HepG2 (cell line): ENCODE measurements around the gene CFAP43. TPM values are rescaled to one million over a fixed set of nuclear protein-coding genes. Genes with fewer than 3 reads are reported as not detected.

Experiments
- ATF2 ChIP-seq: sonication (generic); formaldehyde crosslinking; IDR thresholded peaks from 2 replicates; pipeline ENCODE4 v1.4.0; 2020; ENCODE audit warnings: missing genetic modification reagents
- GATAD2A ChIP-seq: IDR thresholded peaks from 2 replicates; pipeline ENCODE4 v1.6.1; 2016
- HDAC1 ChIP-seq: sonication (generic); formaldehyde crosslinking; IDR thresholded peaks from 2 replicates; pipeline ENCODE4 v1.5.1; 2020; ENCODE audit warnings: mild to moderate bottlenecking, missing genetic modification reagents
- HNF1A ChIP-seq, 2 experiments: sonication (generic) in 1 of 2; formaldehyde crosslinking in 1 of 2; IDR thresholded peaks; 2 replicates each; pipeline versions ENCODE4 v1.4.0 to v1.6.1; 2016 to 2020; ENCODE audit warnings: borderline replicate concordance in 1 of 2, low read depth in 1 of 2, mild to moderate bottlenecking in 1 of 2, missing genetic modification reagents in 1 of 2
- ISL2 ChIP-seq: sonication (generic); formaldehyde crosslinking; IDR thresholded peaks from 2 replicates; pipeline ENCODE4 v1.5.0; 2020; ENCODE audit warnings: missing genetic modification reagents
- PHF21A ChIP-seq: sonication (generic); formaldehyde crosslinking; IDR thresholded peaks from 2 replicates; pipeline ENCODE4 v1.5.0; 2020; ENCODE audit warnings: mild to moderate bottlenecking, missing genetic modification reagents
- SAP130 ChIP-seq: IDR thresholded peaks from 2 replicates; pipeline ENCODE4 v1.6.1; 2016; ENCODE audit warnings: low read depth
- TFAP4 ChIP-seq: sonication (generic); IDR thresholded peaks from 2 replicates; pipeline ENCODE4 v1.6.1; 2016; ENCODE audit warnings: low read depth, borderline replicate concordance
- YEATS4 ChIP-seq: sonication (generic); formaldehyde crosslinking; IDR thresholded peaks from 2 replicates; pipeline ENCODE4 v1.4.0; 2020; ENCODE audit warnings: missing genetic modification reagents, borderline replicate concordance
- ZNF20 ChIP-seq: sonication (generic); formaldehyde crosslinking; IDR thresholded peaks from 2 replicates; pipeline ENCODE4 v1.4.0; 2020; ENCODE audit warnings: mild to moderate bottlenecking, moderate library complexity, missing genetic modification reagents
- ZSCAN30 ChIP-seq: sonication (generic); formaldehyde crosslinking; IDR thresholded peaks from 2 replicates; pipeline ENCODE4 v1.5.0; 2020; ENCODE audit warnings: mild to moderate bottlenecking, missing genetic modification reagents
- polyA plus RNA-seq, 8 experiments: library from polyadenylated mRNA; depleted of rRNA in 3 of 8; stranded (reverse) in 7 of 8; unstranded in 1 of 8; fragments of >200 nt; fragmentation: Illumina TruSeq in 4 of 8; extraction: Trizol in 4 of 8; gene quantifications; 2 replicates each; pipeline versions ENCODE4 v1.2.1 to v1.2.3, GENCODE V29; 2011 to 2016; ENCODE audit warnings: low read depth in 4 of 8, missing spikeins in 1 of 8, mixed read lengths in 1 of 8; ENCODE audit not compliant: insufficient read depth in 1 of 8
- total RNA-seq, 5 experiments: library from RNA; depleted of rRNA; stranded (reverse); fragments of >200 nt; fragmentation: Illumina TruSeq; extraction: Trizol; gene quantifications; 2 replicates each; pipeline ENCODE4 v1.2.3, GENCODE V29; 2016; ENCODE audit warnings: low read depth in 1 of 5
- TF ChIP-seq, protein P1 (sequence below): sonication (generic); formaldehyde crosslinking; IDR thresholded peaks from 2 replicates; pipeline ENCODE4 v1.4.0; 2020; ENCODE audit warnings: mild to moderate bottlenecking, missing genetic modification reagents, borderline replicate concordance

CFAP43 gene
- total and polyA plus RNA-seq, 2 of the 13 experiments (the other 11 are each of a cell fraction or from before 2014, with no cell fraction given), result 0.24 to 0.38 TPM

- peak; percentile 42; the same call in 1 of the 2 replicates for TF ChIP-seq HNF1A (IDR thresholded peaks at IDR 0.05; ENCODE audit: low read depth)
- no peak for TF ChIP-seq HNF1A (CRISPR knock-in tag; IDR thresholded peaks at IDR 0.05; ENCODE audit: borderline replicate concordance)
- peak; percentile 19; the same call in 1 of the 2 replicates for TF ChIP-seq TFAP4
- peak; percentile 62 for TF ChIP-seq GATAD2A
- TF ChIP-seq ZSCAN30 (CRISPR knock-in tag), result no peak
- peak; percentile 94 for TF ChIP-seq ZNF20 (CRISPR knock-in tag)
- peak; percentile 35; the same call in 1 of the 2 replicates for TF ChIP-seq ISL2 (CRISPR knock-in tag)
- TF ChIP-seq HDAC1 (CRISPR knock-in tag), result 0 out of 2 replicates have a peak, but pooled peaks have one; percentile 23
- TF ChIP-seq SAP130 (CRISPR knock-in tag), result peak; percentile 71
- TF ChIP-seq PHF21A (CRISPR knock-in tag), result peak; percentile 20; the same call in 1 of the 2 replicates
- TF ChIP-seq, protein P1, sequence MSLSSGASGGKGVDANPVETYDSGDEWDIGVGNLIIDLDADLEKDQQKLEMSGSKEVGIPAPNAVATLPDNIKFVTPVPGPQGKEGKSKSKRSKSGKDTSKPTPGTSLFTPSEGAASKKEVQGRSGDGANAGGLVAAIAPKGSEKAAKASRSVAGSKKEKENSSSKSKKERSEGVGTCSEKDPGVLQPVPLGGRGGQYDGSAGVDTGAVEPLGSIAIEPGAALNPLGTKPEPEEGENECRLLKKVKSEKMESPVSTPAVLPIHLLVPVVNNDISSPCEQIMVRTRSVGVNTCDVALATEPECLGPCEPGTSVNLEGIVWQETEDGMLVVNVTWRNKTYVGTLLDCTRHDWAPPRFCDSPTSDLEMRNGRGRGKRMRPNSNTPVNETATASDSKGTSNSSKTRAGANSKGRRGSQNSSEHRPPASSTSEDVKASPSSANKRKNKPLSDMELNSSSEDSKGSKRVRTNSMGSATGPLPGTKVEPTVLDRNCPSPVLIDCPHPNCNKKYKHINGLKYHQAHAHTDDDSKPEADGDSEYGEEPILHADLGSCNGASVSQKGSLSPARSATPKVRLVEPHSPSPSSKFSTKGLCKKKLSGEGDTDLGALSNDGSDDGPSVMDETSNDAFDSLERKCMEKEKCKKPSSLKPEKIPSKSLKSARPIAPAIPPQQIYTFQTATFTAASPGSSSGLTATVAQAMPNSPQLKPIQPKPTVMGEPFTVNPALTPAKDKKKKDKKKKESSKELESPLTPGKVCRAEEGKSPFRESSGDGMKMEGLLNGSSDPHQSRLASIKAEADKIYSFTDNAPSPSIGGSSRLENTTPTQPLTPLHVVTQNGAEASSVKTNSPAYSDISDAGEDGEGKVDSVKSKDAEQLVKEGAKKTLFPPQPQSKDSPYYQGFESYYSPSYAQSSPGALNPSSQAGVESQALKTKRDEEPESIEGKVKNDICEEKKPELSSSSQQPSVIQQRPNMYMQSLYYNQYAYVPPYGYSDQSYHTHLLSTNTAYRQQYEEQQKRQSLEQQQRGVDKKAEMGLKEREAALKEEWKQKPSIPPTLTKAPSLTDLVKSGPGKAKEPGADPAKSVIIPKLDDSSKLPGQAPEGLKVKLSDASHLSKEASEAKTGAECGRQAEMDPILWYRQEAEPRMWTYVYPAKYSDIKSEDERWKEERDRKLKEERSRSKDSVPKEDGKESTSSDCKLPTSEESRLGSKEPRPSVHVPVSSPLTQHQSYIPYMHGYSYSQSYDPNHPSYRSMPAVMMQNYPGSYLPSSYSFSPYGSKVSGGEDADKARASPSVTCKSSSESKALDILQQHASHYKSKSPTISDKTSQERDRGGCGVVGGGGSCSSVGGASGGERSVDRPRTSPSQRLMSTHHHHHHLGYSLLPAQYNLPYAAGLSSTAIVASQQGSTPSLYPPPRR (CRISPR knock-in tag), result 0 out of 2 replicates have a peak, but pooled peaks have one; percentile 43
- TF ChIP-seq ATF2, result no peak; the same call in 1 of the 2 replicates
- TF ChIP-seq YEATS4 (CRISPR knock-in tag), result 0 out of 2 replicates have a peak, but pooled peaks have one; percentile 22
Observed at GRCh38 chr10:104256335-104256961, 24.3 kb upstream of the CFAP43 start (continued).
